Stimulated activated CD8-positive, alpha-beta memory T cell treated with anti-CD3 and anti-CD28 coated beads, Interleukin-4, amount 100 ng/mL, for 24 hours (primary cell): ENCODE results near the gene TAPBPL.
A peak's percentile ranks its signal among the peaks of the same experiment; 100 is the strongest.

Experiments used
- DNase-seq: peaks from one replicate; pipeline ENCODE4 v3.0.0-alpha.2; 2020; ENCODE audit warnings: low read depth

Gene TAPBPL

GRCh38 chr12:6435961-6436715 lies 15.7 kb upstream of the TAPBPL start:
- DNase-seq: no peak

- DNase-seq: no peak
Measured at GRCh38 chr12:6437586-6437985, 14.3 kb upstream of the TAPBPL start.

- DNase-seq: no peak
Measured at GRCh38 chr12:6438345-6438744, 13.5 kb upstream of the TAPBPL start.

- no peak for DNase-seq
Measured at GRCh38 chr12:6440391-6440790, 11.5 kb upstream of the TAPBPL start.

- DNase-seq: no peak
Measured at GRCh38 chr12:6442836-6443235, 9.0 kb upstream of the TAPBPL start.

- DNase-seq: no peak
Measured at GRCh38 chr12:6443361-6443983, 8.4 kb upstream of the TAPBPL start.

- no peak for DNase-seq
Measured at GRCh38 chr12:6444031-6444430, 7.8 kb upstream of the TAPBPL start.

GRCh38 chr12:6444704-6445688 lies 6.8 kb upstream of the TAPBPL start, which contains the start of gene CD27:
TSS of gene CD27 (plus strand) at chr12:6444955. CDS start at chr12:6445096, 141 bp downstream.
- no peak for DNase-seq

- no peak for DNase-seq
Measured at GRCh38 chr12:6450091-6450868, 1.6 kb upstream of the TAPBPL start.

- no peak for DNase-seq
Measured at GRCh38 chr12:6450869-6451347, 934 bp upstream of the TAPBPL start.

- no peak for DNase-seq
Measured at GRCh38 chr12:6452245-6452943, 552 bp downstream of the TAPBPL start.

GRCh38 chr12:6452944-6453630 lies 1.2 kb downstream of the TAPBPL start:
- DNase-seq: no peak

GRCh38 chr12:6457220-6457945 lies 5.5 kb downstream of the TAPBPL start:
- no peak for DNase-seq

GRCh38 chr12:6458281-6459003 lies 6.6 kb downstream of the TAPBPL start:
- DNase-seq: no peak

- DNase-seq: no peak
Measured at GRCh38 chr12:6459004-6459337, 7.1 kb downstream of the TAPBPL start.

GRCh38 chr12:6460751-6461371 lies 9.0 kb downstream of the TAPBPL start:
- no peak for DNase-seq

- DNase-seq: peak; percentile 71
Measured at GRCh38 chr12:6461401-6462233, 9.8 kb downstream of the TAPBPL start.
